Measurements from ENCODE around the gene COL5A2.

COL5A2 gene

DNA sequence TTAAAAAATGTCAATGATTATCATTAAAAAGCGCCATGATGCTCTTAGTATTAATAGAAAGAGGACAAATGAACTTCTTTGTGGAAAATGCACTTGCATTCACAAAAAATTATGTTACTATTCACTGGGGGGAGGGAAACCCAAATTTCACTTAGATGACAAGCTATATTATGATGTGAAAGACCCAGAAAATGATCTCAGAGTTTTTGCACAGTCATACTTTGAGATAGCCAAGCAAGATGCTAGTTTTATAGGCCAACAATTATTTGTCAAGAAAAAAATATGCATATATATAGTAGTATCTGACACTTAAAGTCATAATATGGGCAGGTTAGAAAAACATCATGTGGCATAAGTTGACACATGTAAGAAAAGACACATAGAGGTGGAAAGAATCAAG lies 31.6 kb downstream of the COL5A2 start:
- DNase-seq (ENCODE audit: low spot score) = no peak
- FAIRE-seq = no peak

DNA sequence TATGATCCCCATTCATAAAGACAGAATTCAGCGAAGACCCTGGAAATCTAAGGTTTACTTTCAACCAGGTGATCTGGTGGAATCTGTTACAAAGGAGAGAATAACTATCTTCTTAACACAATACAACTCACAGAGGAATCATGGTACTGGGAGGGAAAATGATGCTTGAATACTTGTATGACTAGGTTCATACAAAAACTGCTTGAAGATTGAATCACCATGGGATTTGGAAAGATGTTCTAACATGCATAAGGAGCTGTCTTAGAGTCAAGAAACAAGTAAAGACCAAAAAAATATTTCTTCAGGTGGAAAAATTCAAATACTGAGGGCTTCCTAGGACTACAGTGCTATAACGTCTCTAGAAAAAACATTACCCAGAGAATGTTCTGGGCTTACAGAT lies 32.2 kb downstream of the COL5A2 start:
- FAIRE-seq = no peak

DNA sequence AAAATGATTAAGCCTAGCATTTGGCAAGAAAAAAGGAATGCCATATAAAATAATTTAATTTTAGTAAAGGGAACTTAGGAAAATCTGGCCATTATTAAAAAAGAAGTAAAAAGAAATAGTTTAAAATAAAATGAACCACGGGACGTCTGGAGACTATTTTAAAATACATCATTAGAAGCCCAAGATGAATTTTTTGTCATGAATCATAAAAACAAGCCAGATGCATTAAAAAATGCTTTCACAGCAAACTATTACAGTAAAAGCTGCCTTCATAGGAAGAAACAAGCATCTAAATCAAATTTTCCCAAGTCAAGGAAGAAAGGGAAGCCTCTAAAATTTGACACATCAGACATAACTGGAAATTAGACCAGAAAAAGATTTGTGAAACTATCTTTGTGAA lies 33.0 kb downstream of the COL5A2 start:
- DNase-seq (ENCODE audit: low spot score) = no peak
- no peak for FAIRE-seq

More for the DNA sequence above, 32.2 kb downstream of the COL5A2 start:
- DNase-seq (ENCODE audit: low spot score) = no peak

DNA sequence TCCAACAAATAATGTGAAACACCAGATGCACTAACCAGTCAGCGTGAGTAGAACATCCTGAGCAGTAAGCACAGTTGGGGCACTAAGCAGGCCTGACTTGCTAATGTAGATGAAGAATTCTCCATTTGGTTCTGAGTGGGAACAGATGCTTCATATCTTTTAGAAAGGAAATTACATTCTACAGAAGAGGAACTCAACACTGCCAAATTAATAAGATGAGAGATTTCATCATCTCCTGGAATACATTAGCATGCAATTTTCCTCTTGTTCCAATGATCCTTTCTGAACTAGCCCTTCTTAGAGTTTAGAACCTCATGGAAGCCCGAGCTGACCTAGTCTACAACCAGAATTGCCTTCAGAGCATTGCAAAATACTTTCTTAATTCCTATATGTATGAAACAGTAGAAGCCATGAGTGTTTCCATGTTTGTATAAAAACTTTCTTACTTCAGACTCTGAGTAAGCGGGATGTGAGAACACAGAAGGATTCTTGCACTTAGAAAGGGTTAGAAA lies 34.8 kb downstream of the COL5A2 start:
- DNase-seq (ENCODE audit: low spot score) (no peak), FAIRE-seq (no peak)

DNA sequence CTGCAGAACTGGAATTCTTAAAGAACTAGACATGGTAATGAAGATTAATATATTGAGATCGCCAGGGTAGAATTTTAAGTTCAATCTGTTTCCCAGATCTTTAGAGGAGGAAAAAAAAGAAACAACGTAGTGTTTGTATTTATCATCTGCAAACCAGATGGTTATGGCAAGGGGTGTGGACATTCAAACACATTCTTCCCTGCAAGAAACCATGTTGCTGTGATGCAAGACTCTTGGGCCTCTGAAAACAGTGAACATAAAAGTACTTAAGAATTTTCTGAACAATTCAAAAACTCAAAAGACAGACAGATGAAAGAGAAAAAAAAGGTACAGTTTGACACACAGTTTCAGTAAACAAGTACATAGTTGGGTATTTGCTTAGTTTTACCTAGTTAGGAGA lies 35.6 kb downstream of the COL5A2 start:
- DNase-seq (ENCODE audit: low spot score) (no peak), FAIRE-seq (no peak)

DNA sequence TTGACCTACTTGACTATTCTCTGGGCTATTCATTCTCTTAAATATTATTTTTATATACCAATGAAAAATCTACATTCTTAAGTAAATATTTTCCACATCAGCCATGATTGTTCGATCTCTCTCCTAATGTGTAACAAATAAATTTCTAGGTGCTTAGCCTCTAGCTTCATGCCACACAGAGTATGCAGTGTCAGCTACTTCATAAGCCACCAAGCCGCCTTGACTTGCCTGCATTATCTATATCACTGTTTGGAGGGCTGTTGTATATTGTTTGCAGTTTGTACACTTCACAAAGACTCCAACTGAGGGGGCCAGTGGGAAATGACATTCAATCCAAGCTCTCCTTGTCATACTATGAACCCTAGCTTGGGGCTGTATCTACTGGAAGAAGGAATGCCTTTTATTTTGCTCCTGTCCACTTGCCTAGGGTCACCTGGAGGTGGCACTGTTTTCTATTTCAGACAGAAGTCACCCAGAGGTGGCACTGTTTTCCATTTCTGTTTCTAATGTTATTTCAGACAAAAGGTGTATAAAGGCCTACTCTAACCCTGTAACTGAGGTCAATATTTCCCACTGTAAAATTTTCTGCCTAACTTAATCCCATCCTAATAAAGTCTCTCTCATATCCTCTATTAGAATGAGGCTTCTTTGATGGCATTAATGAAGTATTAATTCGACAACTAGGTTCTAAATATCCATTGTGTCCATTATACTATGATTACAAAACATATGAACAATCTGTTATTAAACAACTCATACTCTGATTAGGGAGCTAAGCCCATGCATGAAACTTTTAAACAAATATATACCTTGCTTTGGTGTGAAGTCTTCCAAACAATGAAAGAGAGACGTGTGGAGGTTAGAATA lies 36.4 kb downstream of the COL5A2 start:
- FAIRE-seq (peak; percentile 23), DNase-seq (ENCODE audit: low spot score) (peak; percentile 40)

DNA sequence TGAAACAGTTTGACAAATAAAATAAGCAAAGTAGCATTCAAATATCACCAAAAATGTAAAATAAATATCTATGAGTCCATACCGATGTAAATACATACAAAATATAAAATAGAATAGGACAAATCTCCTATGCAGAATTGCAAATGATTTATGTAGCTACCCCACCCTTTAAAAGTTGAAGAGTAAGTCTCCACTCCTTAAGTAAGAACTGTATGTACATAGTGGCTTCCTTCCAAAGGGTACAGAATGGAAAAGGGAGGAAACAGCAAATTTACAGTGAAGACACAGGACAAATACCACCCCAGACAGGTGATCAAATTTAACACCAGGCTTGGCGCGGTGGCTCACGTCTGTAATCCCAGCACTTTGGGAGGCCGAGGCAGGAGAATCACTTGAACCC lies 40.8 kb downstream of the COL5A2 start:
- FAIRE-seq (no peak), DNase-seq (ENCODE audit: low spot score) (no peak)

DNA sequence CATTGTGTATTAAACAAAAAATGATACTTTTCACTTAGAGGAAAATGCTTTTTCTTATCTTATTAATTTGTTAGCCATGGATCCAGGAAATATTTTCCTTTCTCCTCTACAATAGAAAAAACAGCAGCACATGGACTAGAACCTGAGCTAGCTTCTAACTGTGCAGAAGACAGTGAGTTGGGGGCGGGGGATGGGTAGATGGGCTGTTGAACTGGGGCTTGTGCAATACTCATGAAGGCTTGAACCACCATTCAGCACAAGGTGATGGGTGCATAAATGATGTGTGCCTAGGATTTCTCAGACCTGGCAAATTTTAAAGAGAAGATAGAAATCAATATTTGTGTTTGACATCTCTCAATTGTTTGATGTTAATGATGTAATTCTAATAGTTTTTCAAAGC lies 42.0 kb downstream of the COL5A2 start:
- DNase-seq (ENCODE audit: low spot score) = no peak
- no peak for FAIRE-seq

DNA sequence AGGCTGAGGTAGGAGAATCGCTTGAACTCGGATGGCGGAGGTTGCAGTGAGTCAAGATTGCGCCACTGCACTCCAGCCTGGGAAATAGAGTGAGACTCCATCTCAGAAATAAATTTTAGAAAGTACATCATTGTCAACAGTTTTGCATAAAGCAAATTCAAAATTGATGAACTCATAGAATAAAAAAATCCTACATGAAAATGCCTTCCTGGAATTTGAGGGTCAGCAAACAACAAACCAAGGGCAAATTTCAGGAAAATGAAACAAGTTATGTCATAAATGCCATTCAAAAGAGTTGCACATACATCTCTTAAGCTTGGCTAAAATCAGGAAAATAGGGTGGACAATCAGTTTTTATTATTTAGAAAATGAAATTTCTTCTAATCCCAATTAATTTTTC lies 45.1 kb downstream of the COL5A2 start:
- DNase-seq (ENCODE audit: low spot score) (no peak), FAIRE-seq (no peak)

DNA sequence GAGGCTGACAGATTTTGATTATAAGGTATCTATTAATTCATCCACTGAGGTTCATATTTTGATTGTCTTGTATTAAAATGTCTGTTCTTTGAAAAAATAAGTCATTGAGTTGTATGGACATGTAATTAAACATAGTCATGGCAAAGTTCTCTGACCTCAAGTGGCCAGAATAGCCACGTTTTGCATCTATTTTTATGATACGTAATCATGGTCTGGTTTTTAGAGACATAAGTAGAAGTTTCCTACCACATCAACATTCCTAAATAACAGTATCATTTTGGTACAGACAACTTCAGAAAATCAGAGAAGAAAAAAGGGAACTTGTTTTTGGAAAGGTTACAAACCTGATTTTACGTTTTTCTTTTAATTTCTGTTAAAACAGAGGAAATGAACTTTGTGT lies 47.6 kb downstream of the COL5A2 start:
- DNase-seq (ENCODE audit: low spot score) = no peak
- FAIRE-seq = no peak

DNA sequence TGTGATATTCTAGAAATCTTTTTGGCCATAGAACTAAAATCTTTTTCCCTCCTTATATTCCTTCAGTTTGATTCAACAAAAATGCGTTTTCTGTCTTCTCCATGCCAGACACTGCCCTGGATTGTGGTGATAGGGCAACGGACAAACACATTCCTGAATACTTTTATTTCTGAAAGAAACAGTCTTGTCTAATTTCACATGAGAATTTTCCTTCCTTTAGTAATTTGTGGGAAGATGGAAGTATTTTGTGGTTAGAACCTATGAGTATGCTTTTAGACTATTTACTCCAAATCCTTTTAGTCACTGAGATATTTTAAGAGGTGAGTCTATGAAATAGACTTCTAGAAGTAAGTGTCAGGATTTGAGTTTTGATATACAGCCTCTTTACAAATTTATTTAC lies 49.6 kb downstream of the COL5A2 start:
- peak; percentile 92 for FAIRE-seq
- DNase-seq (ENCODE audit: low spot score) = peak; percentile 89

DNA sequence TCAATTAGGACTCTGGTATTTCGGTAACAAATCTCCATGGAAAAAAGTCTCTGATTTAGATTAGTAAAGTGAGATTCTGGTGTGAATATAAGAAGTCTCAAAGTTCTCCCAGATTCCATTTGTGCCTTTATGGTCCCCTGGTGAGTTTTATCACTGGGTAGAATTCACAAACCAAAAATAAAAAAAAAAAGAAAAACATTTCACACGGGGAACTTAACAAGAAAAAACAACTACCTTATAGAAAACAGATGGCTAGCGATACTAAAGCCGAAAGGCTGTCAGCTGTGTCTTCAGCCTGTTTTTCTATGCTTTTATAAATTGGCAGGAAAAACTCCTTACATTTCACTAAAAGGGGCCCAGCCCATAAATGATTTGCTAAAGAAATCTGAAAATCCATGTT lies 50.6 kb downstream of the COL5A2 start:
- FAIRE-seq = no peak
- no peak for DNase-seq (ENCODE audit: low spot score)

DNA sequence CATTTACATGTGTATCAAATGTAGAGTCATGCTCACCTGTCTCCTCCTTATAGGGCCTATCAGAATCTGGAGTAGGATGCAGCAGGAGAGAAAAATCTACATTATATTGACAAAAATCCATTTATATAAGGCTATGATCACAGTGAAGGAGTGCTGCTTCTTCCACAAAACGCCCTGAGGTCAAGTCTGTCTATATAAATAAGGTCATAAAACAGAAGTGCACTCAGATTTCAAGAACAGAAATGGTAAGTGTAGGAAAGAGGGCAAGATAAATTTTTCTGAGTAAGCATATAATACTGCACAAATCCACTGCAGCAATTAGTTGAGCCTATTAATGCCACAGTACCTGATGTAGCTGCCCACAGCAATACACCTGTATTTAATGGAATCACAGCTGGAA lies 51.8 kb downstream of the COL5A2 start:
- DNase-seq (ENCODE audit: low spot score) (no peak), FAIRE-seq (no peak)

DNA sequence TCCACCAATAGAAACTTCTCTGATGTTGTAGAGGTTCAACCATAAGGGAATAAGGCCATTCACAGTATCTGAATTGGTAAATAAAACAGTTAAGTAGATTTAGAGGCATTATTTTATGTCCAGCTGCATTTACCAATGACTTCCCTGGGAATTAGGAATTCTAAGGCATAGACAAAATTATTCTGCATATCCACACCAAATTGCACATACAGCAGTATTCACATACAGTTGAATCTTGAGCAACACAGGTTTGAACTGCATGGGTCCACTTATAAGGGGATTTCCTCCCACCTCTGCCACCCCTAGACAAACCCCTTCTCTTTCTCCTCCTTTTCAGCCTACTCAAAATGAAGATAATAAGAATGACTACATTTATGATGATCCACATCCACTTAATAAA lies 54.4 kb downstream of the COL5A2 start:
- DNase-seq (ENCODE audit: low spot score) (no peak), FAIRE-seq (no peak)

DNA sequence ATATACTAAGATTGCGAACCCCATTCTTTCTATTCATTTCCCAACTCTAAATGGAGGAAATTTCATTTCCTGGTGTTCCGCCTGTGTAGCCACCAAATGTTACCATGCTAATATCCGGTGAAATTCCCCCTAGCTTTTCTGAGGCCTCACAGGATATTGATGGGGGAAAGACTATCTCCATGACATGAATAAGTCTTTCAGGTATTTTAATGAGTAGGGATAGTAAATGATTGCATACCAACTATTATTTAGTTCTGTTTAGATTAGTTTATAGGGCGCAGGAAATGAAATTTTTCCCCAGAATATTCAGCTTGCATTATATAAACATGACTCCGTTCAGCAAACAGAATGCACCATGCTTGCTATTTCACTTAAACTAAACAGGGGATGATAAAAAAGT lies 55.4 kb downstream of the COL5A2 start:
- DNase-seq (ENCODE audit: low spot score) (no peak), FAIRE-seq (no peak)

DNA sequence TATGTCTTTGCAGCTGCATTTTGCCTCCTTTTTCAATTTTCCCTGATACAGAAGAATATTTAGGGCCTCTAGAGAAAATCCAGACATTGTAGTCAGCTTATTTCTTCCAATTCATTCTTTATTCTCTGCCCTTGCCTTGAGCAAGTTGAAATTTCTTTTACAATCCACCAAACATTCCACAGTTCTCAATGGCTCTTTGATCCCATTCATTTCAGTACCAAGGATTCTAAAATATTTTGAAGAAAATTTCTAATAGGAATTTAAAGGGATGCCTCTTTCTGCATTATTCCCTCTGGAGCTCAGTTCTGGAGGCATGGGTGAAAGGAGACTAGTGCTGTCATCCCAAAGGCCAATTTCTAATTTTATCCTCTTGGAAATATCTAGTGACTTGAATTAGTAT lies 61.2 kb downstream of the COL5A2 start:
- FAIRE-seq (no peak), DNase-seq (ENCODE audit: low spot score) (no peak)

DNA sequence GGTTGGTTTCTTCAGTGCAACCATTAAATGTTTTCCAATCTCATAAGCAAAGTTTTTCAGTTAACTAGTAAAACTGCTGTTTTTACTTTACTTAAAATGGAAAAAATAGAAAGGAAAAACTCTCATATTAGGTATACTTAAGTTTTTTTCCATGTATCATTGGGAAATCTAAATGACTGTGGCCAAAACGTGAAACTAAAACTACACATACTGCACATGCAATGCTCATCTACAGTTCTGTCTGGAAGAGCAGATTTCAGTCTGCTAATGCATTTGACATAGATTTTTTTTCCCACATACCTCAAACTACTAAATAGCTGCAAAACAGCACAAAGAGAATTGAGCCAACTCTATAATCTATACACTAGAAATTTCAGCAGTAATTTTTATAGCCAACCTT lies 62.6 kb downstream of the COL5A2 start:
- FAIRE-seq = no peak
- no peak for DNase-seq (ENCODE audit: low spot score)

DNA sequence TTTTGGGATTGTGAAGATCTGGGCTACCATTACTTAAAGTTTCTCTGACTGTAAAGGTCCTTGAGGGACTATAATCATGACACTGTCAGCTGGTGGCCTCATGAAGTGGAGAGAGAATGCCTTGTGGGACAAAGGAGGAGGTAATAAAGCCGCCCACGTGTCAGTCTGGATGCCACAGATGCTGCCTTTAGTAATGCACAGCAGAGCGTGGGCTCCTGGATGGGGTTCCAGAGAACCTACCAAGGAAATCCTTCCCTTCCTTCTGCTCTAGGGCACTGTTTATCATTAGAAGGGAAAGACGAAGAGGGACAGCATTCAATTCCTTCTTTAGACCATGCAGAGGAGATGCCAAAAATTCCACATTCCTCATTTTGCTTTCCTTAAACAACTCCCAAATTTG lies 63.5 kb downstream of the COL5A2 start:
- no peak for FAIRE-seq
- DNase-seq (ENCODE audit: low spot score) = no peak

DNA sequence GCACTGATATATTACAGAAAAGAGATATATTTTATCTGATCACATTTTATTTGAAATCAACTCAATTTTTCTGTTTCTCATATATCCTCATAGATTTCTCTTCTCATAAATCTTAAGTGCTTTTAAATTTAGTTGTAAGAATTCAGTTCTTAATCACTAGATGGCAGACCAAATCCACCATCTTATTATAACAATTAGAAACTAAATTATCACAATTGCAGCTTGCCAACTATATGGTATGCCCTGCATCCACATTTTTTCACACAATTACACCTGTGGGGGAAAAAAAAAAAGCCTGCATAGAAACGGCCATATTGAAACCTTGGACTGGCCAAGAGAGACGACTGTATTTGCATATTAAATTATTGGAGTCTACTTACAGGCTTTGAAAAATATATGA lies 64.4 kb downstream of the COL5A2 start:
- no peak for DNase-seq (ENCODE audit: low spot score)
- FAIRE-seq = peak; percentile 67

DNA sequence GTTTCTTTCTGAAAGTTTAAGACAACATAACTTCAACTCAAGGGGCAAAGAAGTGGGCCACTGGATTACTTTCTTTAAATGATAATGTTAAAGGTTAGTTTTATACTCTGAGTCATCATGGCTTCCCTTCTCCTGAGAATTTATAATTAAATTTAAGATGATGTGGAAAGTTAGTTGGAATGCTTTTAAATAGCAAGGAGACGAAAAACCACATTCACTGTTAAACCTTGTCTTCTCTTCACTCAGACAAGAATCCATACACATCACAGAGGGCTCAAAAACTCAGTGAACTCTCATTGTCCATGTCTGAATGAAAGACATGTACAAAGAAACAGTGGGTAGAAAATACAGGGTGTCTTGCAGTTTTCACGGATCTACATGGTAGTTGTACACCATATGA lies 65.6 kb downstream of the COL5A2 start:
- FAIRE-seq (peak; percentile 11), DNase-seq (ENCODE audit: low spot score) (no peak)

DNA sequence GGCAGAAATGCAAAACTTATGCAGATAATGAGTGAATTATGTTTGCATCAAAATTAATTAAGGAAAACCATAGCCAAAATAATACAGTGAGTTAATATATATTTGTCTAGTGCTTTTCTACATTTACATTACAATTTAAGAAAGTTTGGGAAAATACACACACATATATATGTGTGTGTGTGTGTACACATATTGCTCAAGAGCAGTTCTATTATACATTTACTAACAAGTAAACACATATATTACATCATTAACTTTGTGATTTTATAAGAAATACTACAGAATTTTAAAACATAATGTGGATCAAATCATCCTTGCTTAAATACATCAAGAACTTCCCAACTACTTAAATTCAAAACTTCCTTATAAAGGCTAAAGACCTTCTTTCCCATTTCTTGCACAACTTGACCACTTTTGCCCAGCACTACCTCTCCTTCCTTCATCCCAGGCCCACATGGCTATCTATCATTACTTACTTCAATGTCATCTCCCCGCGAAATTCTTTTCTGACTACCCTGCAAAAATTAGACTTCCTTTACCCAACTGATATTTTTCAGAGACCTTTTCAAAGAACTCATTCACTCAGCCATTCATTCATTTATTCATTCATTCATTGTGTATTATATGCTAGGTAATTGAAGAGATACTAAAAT lies 68.4 kb downstream of the COL5A2 start:
- no peak for DNase-seq (ENCODE audit: low spot score)
- peak; percentile 17 for FAIRE-seq

DNA sequence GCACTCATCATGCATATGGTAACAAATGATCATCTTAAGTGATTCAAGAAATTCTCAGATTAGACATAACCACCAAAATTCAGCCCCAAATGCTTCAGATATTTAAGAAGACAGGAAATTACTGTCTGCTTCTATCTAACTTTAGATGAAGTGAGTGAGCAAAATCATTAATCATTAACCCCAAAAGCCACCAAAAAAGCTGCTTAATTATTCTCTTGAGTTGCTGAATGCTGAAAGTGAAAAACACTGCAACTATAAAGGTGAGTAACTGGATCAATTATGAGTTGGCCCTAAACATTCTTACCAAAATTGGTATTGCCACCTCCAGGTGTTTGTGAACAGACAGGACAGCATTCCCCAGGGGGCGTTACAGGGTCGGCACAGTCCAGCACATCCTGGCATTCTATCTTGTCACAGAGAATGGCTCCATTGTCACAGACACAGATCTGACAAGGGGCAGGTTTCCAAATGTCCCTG lies 69.6 kb downstream of the COL5A2 start:
- FAIRE-seq = peak; percentile 97

DNA sequence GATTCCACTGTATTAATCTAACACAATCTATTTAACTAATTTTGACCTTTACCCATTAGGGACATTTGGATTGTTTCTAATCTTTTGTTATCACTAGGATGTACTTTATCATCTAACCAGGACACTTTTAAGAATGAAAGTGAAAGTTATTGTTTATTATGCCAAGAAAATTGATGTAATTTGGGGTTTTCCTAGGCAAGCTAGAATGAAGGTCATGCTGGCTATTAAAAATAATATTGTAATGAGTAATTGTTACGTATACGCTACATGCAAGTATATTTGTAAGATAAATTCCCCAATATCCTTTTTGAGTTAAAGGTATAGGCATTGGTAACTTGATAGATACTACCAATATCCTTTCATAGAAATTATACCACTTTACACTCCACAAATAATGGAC lies 74.6 kb downstream of the COL5A2 start:
- DNase-seq (ENCODE audit: low spot score) = no peak
- FAIRE-seq = peak; percentile 28

More for the DNA sequence above, 69.6 kb downstream of the COL5A2 start:
- DNase-seq (ENCODE audit: low spot score) = peak; percentile 90

Measured in RCC 7860 (cell line).